Motor neuron (in vitro differentiated cells): ENCODE data around the gene PTPRE. TPM values are rescaled to one million over a fixed set of nuclear protein-coding genes. Genes with fewer than 3 reads are reported as not detected.

ENCODE experiments used
- ATAC-seq, 8 experiments: fragments of 200-7000 bp; cut with Tn5 transposase; replicated peaks in 6 of 8; 2 replicates each; pipeline ENCODE4 v1.8.0; 2021; ENCODE audit warnings: mild to moderate bottlenecking in 8 of 8, moderate library complexity in 8 of 8
- H3K27ac ChIP-seq, 2 donors: fragments of 250-450 bp; sonication (Bioruptor Pico); 2 replicates each; pipeline ENCODE4 v1.9.0; 2021; ENCODE audit warnings: antibody characterized with exemption in 2 of 2, mild to moderate bottlenecking in 2 of 2, moderate library complexity in 1 of 2
- H3K4me1 ChIP-seq, 2 donors: fragments of 250-450 bp; sonication (Bioruptor Pico); replicated peaks in 1 of 2; 2 replicates each; pipeline ENCODE4 v1.6.1; 2021; ENCODE audit warnings: antibody characterized with exemption in 2 of 2, mild to moderate bottlenecking in 2 of 2, moderate library complexity in 1 of 2
- H3K4me3 ChIP-seq, 5 donors: fragments of 250-450 bp; sonication (Bioruptor Pico); 2 replicates each; pipeline ENCODE4 v1.9.0; 2021; ENCODE audit warnings: antibody characterized with exemption in 5 of 5, mild to moderate bottlenecking in 5 of 5, moderate library complexity in 4 of 5
- whole genome bisulfite sequencing, 10 experiments: fragments of 450-650 bp; shearing (Covaris generic); methylation state at CpG; one replicate each; pipeline ENCODE4 v1.0.0; 2022; 5-methylcytosine and 5-hydroxymethylcytosine counted together
- in situ Hi-C, 9 experiments: fragments of 400-800 bp; cut with MboI; loops; one replicate each; pipeline ENCODE4 v1.15.0; 2021; ENCODE audit warnings: low sequenced_read_pairs in 9 of 9, low pct_unique_long_range_greater_than_20kb in 2 of 9; ENCODE audit not compliant: unreplicated experiment in 9 of 9
- total RNA-seq, 8 experiments: library from RNA; unstranded; fragments of 300-600 nt; gene quantifications; 2 replicates each; pipeline versions ENCODE4 v1.2.3 to v1.2.4, GENCODE V29; 2022

Gene PTPRE
- total RNA-seq, 8 experiments from 2014 or later = 0.09 to 17.6 (median 3.9) TPM

DNA sequence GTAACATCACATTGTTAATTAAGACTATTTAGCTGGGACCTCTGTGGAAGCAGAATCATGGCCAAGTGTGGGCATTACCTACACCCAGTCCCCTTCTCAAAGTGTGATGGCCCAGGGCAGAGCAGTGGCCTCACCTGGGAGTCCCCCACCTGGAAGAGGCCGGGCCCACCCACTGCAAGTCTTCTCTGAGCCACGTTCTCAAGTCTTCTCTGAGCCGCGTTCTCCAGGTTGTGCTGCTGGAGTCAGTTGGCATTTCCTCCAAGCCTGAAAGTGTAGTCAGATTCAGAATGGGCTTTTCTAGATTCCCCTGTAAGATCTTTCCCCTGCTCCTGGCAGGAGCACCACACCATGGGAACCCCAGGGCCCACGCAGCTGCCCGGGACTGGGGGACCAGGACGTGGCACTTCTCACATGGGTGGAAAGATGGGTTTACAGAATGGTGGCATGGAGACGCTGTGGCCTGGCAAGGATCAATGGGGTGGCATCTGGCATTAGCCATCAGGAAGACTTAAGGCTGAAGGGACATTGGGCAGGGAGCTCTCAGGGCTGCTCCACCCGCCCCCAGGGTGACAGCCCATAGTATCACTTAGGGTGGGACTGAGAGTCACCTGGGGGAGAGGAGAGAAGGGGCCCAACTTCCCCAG is 151.3 kb downstream of the PTPRE start:
- ATAC-seq = no peak
- in situ Hi-C loops = loop anchor here in 3 of 9 experiments (25.0 kb wide), 1 partner anchor 346 kb away; no protein-coding TSS in a partner anchor
- Histone ChIP-seq H3K4me3 (no peak overlapping the region), H3K4me1 (peaks cover 0 to 7% of the 10 kb centered on the region in 2 donors), H3K27ac (no peak overlapping the region)
- 86 to 100% (median 93%) methylated on average over 2 to 4 of the region's 9 CpGs; no CpG with 5 or more reads in 7 of the 10 experiments for WGBS, 10 experiments

DNA sequence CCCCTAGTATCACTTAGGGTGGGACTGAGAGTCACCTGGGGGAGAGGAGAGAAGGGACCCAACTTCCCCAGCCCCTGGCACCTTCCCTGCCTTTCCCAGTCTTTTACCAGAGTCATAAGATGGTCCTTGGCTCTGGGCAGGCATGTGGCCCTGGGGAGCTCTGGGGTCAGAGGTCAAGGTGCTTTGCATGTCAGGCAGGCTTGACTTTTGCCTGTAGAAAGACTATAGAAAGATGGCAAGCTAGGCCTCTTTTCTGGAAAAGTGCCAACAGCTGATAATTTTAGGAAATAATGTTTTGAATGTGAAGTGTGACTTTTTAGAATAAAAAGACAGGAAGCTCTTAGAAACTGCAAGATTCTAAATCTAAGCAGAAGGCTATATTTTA is 151.8 kb downstream of the PTPRE start:
- in situ Hi-C loops = loop anchor here in 3 of 9 experiments (25.0 kb wide), 1 partner anchor 346 kb away; no protein-coding TSS in a partner anchor
- peaks cover 0 to 7% of the 10 kb centered on the region in 2 donors for H3K4me1 ChIP-seq
- H3K27ac ChIP-seq = no peak overlapping the region
- H3K4me3 ChIP-seq = no peak overlapping the region
- ATAC-seq = no peak

DNA sequence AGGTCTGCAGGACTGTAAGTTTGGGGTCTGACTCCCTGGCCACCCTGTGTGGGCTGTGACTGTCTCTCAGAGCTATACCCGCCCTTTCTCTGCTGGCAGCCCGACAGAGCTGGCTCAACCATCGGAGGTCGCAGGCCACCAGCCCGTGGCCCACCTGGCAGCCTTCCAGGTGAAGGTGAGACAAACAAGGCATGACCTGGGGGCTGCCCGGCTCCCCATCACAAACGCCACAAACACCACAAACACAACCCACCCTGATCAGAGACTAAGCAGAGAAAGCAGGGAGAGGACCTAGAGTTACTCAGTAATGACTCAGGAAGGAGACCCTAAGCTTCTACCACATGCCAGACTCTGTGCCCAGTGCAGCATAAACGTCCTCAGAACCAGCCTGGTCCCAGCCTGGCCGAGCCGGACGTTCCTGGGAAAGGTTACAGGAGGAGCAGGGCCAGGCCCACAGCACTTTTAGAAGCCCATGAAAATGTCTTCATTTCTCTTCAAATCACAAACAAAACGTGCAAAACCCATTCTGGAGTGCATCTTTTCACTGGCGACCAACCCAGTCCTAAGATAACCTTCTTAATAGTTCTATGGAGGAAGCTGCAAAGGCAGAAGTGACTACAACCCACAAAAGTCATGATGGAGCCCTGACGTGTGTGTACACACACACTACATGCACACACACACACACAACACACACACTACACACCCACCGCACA is 152.5 kb downstream of the PTPRE start:
- H3K27ac ChIP-seq = no peak overlapping the region
- H3K4me1 ChIP-seq = peaks cover 0 to 7% of the 10 kb centered on the region in 2 donors
- WGBS, 10 experiments = 22 to 93% (median 69%) methylated on average over 2 to 8 of the region's 15 CpGs; no CpG with 5 or more reads in 2 of the 10 experiments
- no peak overlapping the region for H3K4me3 ChIP-seq
- no peak for ATAC-seq
- in situ Hi-C loops = loop anchor here in 3 of 9 experiments (25.0 kb wide), 1 partner anchor 347 kb away; no protein-coding TSS in a partner anchor

DNA sequence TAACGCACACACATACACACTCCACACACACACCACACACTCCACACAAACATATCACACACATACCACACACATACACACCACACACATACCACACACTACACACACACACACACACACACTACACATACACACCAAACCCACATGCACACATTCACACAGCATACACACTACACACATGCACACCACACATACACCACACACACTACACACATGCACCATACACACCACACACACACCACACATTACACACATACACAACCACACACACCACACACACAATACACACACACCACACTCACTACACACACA is 153.0 kb downstream of the PTPRE start:
- Histone ChIP-seq H3K4me3 (no peak overlapping the region), H3K4me1 (peaks cover 0 to 7% of the 10 kb centered on the region in 2 donors), H3K27ac (no peak overlapping the region)
- in situ Hi-C loops = loop anchor here in 3 of 9 experiments (25.0 kb wide), 1 partner anchor 348 kb away; no protein-coding TSS in a partner anchor
- WGBS, 10 experiments = 0 to 80% (median 35%) methylated on average over 1 of the region's 1 CpG; no CpG with 5 or more reads in 6 of the 10 experiments
- no peak for ATAC-seq

DNA sequence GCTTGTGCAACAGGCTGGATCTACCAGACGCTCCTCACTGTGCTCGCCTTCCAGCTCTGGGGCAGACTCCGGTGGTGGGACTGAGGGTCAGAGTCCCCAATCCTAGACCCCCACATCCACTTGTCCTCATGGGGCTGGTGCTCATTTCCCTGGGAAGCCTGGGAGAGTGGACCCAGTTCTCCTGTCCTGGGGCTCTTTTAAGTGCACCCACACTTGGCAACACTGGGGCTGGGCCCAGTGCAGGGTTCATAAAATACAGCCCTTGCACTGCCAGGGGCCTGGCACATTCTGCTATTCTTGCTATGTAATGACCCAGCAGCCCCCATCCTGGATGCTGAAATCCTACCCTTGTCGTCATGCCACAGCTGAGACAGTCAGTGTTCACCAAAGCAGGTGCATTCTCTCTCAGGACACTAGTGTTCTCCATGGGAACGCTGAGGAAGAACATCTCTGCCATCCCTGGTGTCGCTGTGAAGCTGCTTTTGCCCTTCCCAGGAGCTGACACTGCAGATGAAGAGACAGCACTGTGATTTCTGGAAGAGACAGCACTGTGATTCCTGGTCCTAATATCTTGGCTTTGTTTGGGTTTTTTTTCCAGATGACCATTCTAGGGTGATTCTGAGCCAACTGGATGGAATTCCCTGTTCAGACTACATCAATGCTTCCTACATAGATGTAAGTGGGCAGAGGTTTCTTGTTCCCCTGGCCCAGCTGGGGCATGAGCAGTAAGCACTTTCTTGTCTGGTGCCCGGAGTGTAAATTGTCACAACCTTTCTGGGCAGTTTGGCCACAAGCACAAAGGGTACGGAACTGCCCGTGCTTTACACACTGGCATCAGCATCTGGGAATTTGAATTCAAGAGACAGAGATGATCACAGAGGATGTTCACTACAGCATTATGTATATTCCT is 153.7 kb downstream of the PTPRE start:
- 20 to 100% (median 89%) methylated on average over 1 to 6 of the region's 9 CpGs; no CpG with 5 or more reads in 1 of the 10 experiments for WGBS, 10 experiments
- Histone ChIP-seq H3K4me3 (no peak overlapping the region), H3K4me1 (peaks cover 0 to 7% of the 10 kb centered on the region in 2 donors), H3K27ac (no peak overlapping the region)
- in situ Hi-C loops = loop anchor here in 3 of 9 experiments (25.0 kb wide), 1 partner anchor 348 kb away; no protein-coding TSS in a partner anchor
- ATAC-seq = peak in 1 of 8 experiments; percentile 75

DNA sequence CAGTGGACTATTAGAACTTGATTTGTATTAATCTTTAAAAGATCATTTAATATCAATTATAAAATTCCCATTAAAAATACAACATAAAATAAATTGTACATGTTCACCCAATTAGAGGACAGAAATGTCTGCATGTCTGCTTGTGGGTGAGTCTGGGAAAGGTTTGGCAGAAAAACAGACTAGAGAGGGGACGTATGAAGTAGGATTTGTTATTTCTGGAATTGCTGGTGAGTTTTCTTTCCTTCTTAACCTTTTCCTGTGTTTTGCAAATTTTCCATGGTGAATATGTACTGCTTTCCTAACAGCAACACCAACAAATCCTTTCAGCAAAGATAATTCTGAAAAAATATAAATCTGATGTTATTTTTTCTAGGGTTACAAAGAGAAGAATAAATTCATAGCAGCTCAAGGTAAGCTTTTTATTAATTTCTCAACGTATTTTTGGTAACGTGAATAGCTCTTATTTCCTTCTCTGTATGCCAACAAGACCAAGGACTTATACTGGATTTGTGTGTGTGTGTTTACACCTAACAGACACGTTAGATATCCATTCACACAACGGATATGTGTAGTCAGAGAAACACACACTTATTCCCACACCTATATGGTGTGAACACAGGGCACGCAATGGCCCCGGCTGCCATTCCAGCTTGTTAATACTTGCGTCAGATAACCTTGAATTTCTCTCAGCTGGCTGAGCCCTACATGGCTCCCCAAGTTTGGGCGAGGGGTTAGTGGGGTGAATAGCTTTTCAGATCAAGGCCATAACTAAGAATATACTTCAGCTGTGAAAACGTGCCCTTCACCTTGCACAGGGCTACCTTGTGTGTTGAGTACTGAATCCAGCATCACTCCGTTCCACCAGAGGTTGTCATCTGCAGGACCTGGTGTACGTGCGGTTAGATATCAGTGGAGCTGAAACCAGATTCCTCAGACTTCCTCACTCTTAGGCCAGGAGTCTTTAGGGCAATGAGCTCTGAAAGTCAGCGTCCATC is 154.7 kb downstream of the PTPRE start:
- in situ Hi-C loops = loop anchor here in 3 of 9 experiments (25.0 kb wide), 1 partner anchor 349 kb away; no protein-coding TSS in a partner anchor

DNA sequence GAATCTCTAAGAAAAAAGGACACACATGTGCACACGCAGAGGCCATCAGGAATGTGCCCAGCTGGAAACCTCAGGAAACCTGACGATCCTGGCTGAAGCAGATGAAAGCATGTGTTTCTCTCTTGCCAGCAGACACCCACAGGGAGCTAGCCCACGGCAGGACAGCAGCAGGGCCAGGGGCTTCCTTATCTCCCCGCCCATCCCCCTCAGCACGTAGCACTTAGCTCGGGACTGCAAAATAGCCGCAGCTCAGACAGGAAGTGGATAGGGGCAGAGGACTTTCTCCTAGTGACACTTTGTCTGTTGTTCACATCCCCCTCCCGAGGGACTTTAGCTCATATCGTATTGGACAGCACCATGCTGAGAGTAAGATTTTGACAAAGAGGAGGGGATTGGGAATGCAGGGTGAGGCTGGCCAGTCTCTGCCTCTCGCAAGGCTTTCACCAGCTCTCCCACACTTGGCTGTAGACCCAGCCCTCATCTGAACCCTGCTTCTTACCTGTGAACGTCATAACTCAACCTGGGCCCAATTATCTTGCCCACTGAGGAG is 155.5 kb downstream of the PTPRE start:
- in situ Hi-C loops = loop anchor here in 3 of 9 experiments (25.0 kb wide), 1 partner anchor 350 kb away; no protein-coding TSS in a partner anchor
- no peak for ATAC-seq
- WGBS, 10 experiments = 40 to 93% (median 62%) methylated on average over 1 to 9 of the region's 11 CpGs; no CpG with 5 or more reads in 3 of the 10 experiments
- H3K27ac ChIP-seq = no peak overlapping the region
- H3K4me1 ChIP-seq = peaks cover 0 to 7% of the 10 kb centered on the region in 2 donors
- H3K4me3 ChIP-seq = no peak overlapping the region

More for the DNA sequence above, 154.7 kb downstream of the PTPRE start:
- no peak overlapping the region for H3K4me3 ChIP-seq
- no peak for ATAC-seq
- H3K4me1 ChIP-seq = peaks cover 0 to 7% of the 10 kb centered on the region in 2 donors
- H3K27ac ChIP-seq = no peak overlapping the region
- 48 to 96% (median 77%) methylated on average over 4 to 13 of the region's 14 CpGs for WGBS, 10 experiments

DNA sequence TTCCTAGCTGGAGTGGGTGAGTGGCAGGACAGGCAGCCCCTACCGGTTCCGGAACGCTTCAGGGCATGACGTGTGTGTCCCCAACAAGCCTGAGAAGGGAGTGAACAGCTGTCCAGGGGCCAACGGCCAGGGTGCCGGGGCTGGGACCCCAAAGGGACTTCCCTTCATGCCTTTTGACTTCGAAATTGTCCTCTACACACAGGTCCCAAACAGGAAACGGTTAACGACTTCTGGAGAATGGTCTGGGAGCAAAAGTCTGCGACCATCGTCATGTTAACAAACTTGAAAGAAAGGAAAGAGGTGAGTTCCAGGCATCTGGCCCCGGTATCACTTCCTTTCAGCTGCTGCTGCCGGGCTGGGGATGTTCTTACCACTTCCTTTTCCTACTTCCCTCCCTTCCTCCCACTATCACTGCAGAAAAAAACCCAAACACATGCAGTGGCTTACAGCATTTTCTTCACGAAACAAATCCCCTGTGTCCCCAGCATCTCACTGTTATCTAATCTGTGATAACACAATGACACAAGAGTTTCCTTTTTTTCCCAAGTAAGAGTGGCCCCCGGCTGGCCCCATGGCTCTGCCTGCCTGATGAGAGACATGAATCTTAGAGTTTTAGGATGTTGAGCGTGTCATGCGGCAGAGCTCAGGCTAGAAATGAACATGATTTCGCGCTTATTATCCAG is 156.1 kb downstream of the PTPRE start:
- WGBS, 10 experiments = 32 to 95% (median 83%) methylated on average over 2 to 11 of the region's 19 CpGs; no CpG with 5 or more reads in 2 of the 10 experiments
- H3K4me3 ChIP-seq = no peak overlapping the region
- peaks cover 0 to 7% of the 10 kb centered on the region in 2 donors for H3K4me1 ChIP-seq
- no peak for ATAC-seq
- in situ Hi-C loops = loop anchor here in 3 of 9 experiments (25.0 kb wide), 1 partner anchor 351 kb away; no protein-coding TSS in a partner anchor
- no peak overlapping the region for H3K27ac ChIP-seq

DNA sequence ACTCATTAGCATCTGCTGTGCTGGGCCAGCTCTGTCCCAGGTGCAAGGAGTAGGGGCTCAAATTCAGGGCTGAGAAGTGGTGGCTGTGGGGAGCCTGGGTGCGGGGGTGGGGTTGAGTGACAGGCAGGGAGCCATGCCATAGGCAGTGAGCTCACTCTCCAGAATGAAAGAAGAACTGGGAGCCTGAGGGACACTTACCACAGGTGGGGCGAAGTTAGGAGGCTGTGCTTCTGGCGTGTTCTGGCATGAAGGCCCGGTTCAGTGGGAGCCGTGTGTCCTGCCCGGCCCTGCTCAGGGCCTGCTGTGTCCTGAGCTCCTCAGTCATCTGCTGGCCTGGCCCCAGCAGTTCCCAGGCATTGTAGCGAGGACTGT is 156.8 kb downstream of the PTPRE start:
- in situ Hi-C loops = loop anchor here in 3 of 9 experiments (25.0 kb wide), 1 partner anchor 351 kb away; no protein-coding TSS in a partner anchor
- no peak for ATAC-seq
- no peak overlapping the region for H3K4me3 ChIP-seq
- WGBS, 10 experiments = 100% methylated on average over 1 of the region's 7 CpGs; no CpG with 5 or more reads in 9 of the 10 experiments
- no peak overlapping the region for H3K27ac ChIP-seq
- H3K4me1 ChIP-seq = peaks cover 0 to 7% of the 10 kb centered on the region in 2 donors

DNA sequence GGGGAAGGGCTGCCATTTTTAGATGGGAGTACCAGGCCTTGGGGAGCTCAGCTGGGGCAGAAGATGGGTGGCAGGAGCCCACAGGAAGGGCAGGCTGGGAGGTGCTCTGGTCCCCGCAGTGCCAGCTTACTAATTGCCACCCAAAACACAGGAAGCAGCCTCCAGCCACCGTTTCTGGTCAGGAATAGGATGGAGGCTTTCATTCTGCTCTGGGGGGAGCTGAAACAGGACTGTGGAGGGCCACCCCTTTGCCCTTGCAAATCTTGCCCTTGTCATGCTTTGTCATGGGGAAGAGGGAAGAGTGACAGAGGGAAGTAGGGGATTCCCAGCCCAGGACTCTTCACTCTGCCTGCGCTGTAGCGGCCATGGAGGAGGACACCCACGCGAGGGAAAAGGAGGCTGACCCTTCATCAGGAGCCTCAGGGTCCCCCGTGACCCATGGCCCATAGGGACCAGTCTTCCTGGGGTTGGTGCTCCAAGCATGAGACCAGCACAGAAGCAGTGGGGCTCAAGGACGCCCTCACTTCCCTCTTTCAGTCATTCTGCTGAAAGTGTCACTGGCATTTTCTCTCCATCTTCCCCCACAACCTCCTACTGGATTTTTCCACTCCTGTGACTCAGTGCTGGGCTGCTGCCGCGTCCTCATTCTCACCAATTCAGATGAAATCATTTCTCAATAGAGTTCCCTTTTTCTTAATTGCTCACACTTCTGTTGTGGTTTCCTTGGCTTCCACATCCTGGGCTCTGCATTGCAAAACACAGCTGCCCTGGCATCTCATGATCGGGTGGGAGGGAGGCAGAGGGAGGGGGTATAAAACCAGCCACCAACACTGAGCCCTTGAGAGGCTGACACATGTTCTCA is 157.4 kb downstream of the PTPRE start:
- WGBS, 10 experiments = 0 to 100% (median 67%) methylated on average over 1 to 7 of the region's 11 CpGs; no CpG with 5 or more reads in 1 of the 10 experiments
- no peak overlapping the region for H3K4me3 ChIP-seq
- H3K27ac ChIP-seq = no peak overlapping the region
- peak in 3 of 8 experiments; percentile 62 to 86 (median 75) for ATAC-seq
- in situ Hi-C loops = loop anchor here in 3 of 9 experiments (25.0 kb wide), 1 partner anchor 352 kb away; no protein-coding TSS in a partner anchor
- H3K4me1 ChIP-seq = peaks cover 0 to 7% of the 10 kb centered on the region in 2 donors
